GM18870 (cell line): Measurements from ENCODE around the gene MSH2.

Experiments used
- ATAC-seq: cut with Tn5 transposase; IDR thresholded peaks from one replicate; pipeline ENCODE4 v1.9.1; 2021; ENCODE audit warnings: moderate library complexity; ENCODE audit not compliant: unreplicated experiment

The MSH2 gene

DNA sequence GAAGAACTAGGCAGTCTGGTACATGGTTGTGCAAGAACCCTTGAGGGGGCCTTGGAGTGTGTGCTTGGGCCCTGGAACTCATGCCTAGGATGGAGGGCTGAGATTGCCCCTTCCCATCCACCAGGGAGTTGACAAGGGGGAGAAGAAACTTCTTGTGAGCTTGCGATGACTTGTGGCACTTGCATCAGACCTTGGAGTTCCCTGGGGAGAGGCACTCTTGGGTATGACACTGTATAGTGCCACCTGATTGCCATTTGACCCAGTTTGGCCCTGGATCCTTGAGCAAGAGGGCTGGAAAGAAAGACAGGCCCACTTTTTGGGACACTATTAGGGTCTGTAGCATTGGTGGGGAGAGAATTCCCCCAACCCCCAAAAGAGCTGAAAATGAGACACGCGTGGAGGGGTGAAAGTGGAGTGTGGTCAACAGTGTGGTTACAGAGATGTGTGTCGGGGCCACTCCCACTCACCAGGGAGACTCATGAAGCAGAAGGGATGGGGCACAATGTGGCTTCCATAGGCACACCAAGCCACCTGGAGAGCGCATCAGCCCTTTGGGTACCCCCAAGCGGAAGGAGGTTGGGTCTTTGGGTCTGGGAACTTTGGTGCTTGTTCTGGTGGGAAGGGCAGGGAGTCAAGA lies 101.3 kb downstream of the MSH2 start:
- ATAC-seq = no peak

GRCh38 chr2:47506024-47506423 lies 103.1 kb downstream of the MSH2 start:
- no peak for ATAC-seq

GRCh38 chr2:47506436-47506835 lies 103.5 kb downstream of the MSH2 start:
- no peak for ATAC-seq

DNA sequence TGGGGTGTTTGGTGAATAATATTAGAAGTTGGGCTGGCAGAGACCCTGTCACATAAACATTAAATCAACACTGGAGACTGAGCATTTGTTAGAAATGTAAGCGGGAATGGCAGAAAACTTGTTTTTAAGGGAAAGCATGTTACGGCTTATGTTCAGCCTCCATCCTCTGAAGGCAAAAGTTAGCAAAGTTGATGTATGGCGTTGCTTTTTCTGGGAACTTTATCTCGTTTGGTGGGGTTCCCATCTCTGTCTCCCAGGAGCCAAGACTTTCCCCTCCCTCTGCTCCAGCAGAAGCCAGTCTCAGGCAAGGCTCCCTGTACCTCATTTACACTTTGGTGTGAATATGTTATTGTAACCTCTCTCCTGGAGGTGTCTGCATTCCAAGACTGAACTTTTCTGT lies 105.1 kb downstream of the MSH2 start:
- no peak for ATAC-seq

DNA sequence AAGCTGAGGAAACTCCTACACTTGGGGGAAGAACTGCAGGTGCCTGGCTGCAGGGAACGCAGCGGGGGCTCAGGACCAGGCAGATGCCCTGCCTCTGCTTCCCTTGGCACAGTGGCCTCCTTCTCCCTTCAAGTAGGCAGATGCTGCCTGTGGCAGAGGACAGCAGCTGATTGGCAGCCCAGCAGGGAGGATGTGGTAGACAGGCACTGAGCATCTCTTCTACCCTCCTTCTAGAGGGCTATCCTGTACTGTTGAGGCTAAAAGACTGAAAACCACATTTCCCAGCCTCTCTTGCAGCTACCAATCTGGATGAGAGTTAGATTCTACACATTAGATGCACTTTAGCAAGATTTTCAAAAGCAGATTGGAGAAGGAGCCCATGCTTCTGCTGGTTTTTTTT lies 105.7 kb downstream of the MSH2 start:
- no peak for ATAC-seq

DNA sequence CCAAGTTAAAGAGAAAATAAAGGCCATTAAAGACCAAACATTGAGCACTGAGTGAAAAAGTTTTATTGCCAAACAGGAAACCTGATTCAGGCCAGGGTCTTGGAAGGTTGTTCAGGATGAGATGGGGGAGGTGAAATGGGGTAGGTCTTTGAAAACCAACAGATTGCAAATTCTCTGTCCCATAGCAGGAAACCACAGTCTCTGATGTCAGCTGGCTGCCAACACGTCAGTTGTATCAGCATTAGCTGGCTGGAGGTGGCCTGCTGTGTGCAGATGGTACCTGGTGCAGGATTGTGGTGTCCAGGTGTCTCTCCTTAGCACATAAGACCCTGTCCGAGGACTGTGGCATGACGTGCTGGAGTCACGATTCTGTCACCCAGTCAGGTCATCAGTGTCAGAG lies 106.3 kb downstream of the MSH2 start:
- ATAC-seq = no peak

DNA sequence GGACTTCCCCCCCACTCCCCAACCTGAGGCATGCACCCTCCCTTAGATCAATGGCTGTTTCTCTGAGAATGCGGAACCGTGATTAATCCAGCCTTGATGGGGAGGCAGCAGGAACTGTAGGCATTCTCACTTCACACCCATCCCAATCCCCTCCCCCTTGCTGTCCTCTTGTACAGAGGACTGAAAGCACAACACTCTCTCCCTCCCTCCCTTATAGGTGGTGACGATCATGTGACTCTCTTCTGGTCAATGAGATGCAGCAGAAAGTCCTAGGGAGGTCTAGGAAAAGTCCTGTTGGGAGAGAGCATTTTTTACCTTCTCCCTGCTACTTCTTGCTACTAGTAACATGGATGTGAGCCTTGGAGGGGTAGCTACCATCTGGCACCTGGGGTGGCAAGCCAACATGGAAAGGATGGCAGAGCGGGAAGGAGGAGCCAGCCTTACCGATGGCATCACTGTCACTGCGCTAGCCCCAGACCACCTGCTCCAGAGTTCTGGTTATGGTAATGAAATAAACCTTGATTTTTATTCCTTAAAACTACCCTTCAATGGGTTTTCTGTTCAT lies 106.9 kb downstream of the MSH2 start:
- no peak for ATAC-seq

DNA sequence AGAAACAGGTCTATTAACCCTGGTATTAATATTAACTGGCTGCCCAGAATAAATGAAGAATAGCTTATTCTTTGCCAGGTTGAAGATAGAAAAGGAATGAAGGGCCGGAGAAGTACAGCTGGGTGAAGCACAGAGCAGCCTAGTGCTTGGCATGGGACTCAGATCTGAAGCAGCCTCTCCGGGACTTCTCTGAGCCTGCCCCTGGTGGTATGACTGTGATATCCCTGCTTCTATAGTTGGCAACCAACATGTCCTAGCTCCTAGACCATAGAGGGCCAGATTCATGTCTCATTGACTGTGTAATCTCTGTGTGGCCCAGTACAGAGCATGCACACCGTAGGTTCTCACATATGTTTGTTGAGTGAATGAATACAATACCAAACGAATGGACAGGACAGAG lies 107.8 kb downstream of the MSH2 start:
- ATAC-seq = no peak

GRCh38 chr2:47512581-47513083 lies 109.7 kb downstream of the MSH2 start:
- no peak for ATAC-seq

GRCh38 chr2:47513981-47514520 lies 111.1 kb downstream of the MSH2 start:
- no peak for ATAC-seq

GRCh38 chr2:47516360-47517104 lies 113.6 kb downstream of the MSH2 start:
- no peak for ATAC-seq

DNA sequence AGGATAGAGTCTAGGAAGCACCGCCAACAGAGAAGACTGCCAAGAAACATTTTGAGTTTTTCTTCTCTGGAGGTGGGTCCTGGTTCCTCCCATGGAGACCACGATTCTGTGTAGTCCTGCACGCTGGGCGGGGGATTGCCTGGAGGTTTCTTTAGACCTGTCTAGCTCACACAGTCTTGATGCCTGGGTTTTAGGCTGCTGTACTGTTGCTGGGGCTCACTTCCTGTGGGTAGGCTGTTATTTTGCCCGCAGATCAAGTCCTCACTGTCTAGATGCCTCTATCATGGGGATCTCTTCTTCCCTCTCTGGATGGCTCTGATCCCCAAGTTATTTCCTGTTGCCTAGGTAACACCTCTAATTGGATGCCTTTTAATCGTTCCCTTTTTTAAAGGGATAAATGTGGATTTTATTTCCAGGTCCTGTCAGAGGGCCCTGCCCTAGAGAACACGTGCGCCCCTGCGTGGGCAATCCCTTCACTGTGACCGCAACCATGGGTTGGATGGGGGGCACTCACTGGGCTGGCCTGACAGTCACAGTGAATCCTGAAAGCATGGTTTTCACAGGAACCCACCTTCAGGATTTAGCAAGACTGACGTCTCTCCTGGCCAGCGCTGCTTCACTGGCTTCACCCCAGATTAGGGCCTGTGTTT lies 115.7 kb downstream of the MSH2 start:
- ATAC-seq = no peak

DNA sequence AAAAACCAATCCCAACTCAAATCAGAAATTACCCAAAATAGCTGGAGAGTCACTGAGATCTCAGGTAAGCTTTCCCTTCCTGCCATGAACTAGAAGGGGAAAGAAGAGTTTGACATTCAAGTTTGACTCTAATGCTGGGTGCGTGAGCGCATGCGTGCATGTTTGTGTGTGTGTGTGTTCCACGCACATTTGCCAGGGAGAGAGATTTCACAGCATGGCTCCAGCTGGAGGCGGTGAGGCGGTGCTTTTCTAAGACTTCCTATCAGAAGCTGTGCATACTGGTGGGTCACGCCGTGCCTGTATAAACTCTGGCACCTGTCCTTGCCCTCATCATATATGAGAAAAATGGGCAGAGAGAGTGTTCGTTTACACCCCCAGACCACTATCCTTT lies 116.2 kb downstream of the MSH2 start:
- no peak for ATAC-seq

- ATAC-seq = no peak
Observed at GRCh38 chr2:47519604-47520301, 116.8 kb downstream of the MSH2 start.

GRCh38 chr2:47520302-47520630 lies 117.3 kb downstream of the MSH2 start:
- ATAC-seq = no peak

DNA sequence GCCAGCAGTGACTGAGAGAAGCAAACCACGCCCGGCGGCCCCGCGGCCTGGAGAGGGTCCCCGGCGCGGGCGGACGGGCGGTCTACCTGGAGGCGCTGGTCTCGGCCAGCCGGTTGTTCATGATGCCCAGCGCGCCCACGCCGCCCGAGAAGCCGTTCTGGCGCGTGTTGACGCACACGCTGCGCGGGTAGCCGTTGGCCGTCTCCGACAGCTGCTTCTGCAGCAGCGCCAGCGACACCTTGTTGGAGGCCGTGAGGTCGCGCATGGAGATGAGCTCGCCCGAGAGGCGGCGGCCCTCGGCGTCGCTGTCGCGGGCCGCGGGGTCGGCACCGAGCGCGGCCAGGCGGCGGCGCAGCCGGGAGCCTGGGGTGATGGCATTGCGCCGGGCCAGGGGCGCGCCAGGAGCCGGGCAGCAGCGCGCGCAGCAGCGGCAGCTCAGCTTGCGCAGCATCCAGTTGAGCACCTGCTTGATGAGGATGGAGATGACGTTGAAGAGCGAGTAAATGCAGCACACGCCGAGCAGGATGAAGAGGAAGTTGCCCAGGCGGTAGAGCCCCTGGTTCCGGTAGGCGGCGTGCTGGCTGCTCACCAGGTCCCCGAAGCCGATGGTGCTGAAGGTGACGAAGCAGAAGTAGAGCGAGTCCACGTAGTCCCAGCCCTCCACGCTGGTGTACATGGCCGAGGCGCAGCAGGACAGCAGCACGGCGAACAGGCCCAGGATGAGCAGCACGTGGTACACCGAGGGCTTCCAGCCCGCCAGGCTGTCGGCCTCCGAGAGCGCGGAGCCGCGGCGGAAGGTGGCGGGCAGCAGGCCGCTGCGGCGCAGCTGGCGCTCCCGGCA lies 118.1 kb downstream of the MSH2 start:
- ATAC-seq = peak; percentile 66

DNA sequence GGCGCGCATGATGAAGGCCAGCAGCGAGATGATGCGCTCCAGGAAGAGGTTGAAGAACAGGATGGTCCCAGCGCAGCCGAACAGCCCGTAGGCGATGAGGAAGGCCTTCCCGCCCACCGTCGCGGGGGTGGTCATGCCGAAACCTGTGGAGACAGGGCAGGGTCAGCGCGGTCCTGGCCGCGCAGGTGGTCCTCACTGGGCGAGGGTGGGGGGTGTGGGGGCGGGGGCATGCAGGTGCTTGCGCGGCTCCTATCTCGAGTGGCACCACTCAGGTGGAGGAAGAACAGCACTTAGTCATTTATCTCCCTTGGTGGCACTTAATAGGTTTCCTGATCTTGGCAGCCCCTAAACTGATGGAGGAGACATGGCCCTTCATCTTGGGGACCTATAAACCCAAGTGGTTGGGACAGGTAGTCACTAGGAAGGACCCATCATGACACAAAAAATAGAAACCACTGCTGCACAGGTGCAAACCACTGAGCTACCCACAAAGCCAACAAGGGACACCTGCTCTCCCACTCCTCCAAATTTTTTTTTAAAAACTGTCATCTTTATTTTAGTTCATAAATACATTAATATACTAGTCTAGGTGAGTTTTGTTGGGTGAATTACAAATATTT lies 118.8 kb downstream of the MSH2 start:
- ATAC-seq = no peak

GRCh38 chr2:47525167-47525566 lies 122.2 kb downstream of the MSH2 start:
- no peak for ATAC-seq

DNA sequence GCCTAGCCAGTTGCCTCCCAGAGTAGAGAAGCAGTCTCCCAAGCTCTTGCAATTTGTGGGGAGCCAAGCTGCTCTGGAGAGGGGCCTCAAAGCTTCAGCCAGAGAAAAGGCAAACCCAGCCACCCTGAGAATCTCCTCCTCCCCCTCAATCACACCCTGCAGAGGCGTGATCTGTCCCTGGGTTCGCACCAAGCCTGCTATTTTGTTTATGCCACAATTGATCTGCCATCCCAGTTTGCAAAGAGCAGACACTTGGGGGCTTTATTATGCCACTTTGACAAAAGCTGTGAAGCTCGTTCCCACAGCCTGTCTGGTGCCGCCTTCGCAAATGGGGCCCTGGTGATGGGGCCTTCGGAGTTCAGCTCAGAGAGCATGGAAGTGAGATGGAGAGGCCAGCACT lies 125.5 kb downstream of the MSH2 start:
- no peak for ATAC-seq

DNA sequence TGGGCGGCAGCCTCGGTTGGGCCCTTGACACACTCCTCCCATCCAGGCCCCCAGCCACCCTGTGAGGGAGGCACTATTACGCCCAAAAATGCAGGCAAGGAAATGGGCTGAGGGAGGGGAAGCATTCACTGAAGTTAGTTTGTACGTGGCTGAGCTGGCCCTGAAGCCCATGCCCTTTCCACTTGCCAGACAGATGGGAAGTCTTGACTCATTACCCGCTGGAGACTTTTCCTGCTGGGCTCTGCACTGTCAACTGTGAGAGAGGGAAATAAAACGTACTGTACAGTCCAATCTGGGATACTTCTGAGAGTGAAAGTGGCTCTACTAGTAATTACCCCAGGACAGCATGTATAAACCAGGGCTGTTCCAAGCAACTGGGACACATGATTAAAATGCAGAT lies 125.9 kb downstream of the MSH2 start:
- no peak for ATAC-seq
